GM11168 (cell line): ENCODE results near the gene DOCK2.

Experiments used
- in situ Hi-C: fragments of 300-500 bp; cut with MboI; formaldehyde crosslinking; loops from one replicate; pipeline ENCODE4 v1.12.0; 2022; ENCODE audit warnings: low sequenced_read_pairs; ENCODE audit not compliant: unreplicated experiment

The DOCK2 gene

DNA sequence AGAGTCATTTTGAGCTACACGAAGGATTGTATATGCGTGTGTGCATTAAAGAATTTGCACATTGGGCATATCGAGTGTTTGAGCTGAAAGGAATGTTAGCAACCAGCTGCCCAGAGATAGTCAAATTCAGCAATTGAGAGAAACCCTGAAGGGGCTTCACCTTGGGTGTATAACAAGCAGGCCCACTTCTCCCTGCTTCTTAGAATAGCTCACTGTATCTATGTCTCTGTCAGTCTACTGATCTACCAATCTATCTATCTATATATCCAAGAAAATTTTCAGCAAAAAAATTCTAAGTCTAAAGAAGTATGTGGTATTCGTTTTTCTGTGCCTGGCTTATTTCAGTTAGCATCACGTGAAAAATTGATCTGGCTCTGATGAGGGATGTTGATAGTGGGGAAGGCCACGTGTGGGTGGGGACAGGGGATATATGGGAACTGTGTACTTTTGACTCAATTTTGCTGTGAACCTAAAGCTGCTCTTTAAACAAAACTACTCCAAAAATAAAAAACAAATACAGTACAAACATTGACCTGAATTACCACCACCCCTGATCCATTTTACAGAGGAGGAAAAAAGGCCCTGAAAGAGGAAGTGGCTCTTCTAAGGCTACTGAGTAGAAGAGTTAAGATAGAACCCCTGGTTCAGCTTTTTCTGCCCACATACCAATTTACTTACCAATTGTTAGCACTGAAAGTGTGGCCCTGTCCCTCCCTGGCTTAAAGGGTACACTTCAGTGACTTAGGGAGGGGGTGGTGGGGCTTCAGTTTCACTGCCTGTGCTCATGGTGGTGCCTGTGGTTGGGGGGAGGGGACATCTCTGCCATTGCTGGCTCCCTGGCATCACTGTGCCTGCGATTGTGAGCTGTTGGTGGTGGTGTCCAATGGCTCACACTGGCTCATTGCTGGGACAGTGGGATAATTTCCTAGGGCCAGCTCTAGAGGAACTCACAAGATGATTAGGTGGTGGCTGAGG, 141.8 kb downstream of the DOCK2 start:
- in situ Hi-C loops: no loop called here

- in situ Hi-C loops: no loop called here
Measured at GRCh38 chr5:169781420-169782345, 144.6 kb downstream of the DOCK2 start.

DNA sequence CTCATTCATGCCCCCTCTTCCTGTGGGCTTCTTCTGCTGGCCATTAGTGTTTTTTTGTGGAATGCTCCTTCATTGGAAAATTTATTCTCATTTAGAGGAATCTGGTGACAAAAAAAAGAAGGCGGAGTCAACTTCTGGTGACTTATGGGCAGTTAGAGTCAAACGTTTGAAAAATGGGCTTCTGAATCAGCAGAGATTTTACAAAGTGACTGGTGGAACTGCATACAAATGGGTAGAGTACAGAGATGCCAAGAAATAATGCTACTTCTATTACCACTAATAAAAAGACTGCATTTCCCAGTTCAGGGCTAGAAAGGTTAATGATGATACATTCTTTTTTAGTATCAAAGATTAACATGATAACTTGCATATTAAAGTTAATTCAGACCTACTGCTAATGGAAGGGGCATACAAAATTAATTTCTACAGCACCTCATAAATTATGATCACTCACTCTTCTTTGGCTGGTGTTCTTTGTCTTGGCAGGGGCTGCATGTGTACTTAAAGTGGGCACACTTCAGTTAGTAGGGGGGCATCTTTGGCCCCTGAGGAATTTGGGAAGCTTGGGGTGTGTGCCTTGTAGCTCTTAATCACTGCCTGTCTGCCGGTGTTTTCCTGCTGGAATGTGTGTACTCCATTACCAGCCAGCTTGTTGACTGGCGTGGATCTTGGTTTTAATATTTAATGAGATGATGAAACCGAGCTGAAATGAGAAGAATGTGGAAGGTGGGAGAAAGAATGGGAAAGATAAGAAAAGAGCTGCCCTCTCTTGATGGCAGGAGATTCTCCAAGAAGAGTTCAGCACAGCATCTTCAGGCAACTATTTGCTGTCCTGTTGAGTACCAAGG, 148.9 kb downstream of the DOCK2 start:
- in situ Hi-C loops: no loop called here

- in situ Hi-C loops: no loop called here
Measured at GRCh38 chr5:169788168-169788567, 151.1 kb downstream of the DOCK2 start.

DNA sequence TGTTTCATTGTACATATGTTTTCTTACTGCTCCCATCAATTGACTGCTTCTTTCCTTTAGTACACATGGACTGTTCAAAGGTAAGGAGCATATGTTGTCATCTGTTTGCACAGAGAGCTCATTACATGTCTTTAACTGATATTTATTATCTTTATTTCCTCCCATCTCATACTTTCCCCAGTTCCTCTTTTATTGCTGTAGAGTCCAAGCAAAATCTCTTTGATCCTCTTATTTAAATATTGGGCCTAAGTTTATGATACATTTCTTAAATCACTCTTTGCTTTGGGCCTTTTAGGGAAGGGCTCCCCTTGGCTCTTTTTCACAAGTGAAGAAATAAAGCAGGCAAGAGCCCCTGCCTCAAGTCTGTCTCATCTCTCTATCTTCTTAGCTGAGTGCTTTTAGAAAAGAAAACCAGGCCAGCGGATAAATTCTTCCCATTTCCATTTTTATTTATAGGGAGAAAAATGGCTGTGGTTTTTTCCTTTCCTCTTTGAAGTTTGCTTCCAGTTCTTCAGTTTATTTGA, 152.4 kb downstream of the DOCK2 start:
- in situ Hi-C loops: no loop called here

DNA sequence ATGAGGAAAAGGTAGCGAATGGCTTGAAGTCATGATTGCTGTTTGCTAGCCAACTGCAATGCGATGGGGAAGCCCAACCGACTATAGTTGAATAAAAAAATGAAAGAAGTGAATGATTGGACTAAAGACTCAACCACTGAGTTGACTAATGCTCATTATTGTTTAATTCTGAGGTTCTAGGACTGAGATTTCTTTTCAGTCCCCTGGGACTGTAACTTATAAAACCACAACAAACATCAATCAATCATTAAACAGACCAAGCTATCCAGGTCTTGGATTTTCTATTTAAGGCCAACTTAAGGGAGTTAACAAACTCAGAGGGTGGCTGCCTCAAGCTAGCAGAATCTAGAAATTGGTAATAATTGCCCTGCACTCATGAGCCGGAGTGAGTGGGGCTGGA, 154.2 kb downstream of the DOCK2 start:
- in situ Hi-C loops: no loop called here

DNA sequence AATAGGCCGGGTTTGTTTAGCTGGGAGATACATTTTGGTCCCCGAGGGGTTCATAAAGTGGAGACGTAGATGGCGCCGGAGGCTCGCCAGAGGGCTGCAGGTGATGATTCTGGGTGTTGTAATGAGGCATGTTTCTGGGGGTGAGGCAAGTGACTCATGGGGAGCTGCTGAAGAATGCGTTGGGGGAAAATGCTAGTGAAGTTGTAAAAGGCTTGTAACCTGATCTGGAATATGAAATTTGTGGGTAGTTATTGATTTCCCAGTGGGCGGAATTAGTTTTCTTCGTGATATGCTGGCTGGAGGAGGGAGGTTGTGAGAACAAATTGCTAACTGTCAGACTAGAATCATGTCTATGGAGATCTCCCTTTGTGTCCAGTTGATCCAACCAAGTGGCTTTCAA, 158.3 kb downstream of the DOCK2 start:
- in situ Hi-C loops: no loop called here

DNA sequence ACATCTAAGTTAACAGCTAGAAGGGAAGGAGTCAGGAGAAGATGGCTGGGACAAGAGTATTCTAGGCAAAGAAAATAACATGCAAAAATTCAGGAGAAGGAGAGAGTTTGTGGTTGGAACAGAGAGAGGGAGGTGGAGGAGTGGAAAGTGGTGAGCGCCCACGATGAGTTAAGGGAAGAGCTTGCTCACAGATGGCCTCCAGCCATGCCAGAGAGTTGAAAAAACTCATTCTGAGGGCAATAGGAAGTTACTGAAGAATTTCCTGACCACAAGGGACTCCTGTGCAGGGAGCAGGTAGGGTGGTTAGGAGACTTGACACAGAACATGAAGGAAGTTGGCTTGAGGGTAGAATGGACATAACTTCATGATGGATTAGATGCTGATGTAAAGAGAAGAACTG, 159.7 kb downstream of the DOCK2 start:
- in situ Hi-C loops: no loop called here

DNA sequence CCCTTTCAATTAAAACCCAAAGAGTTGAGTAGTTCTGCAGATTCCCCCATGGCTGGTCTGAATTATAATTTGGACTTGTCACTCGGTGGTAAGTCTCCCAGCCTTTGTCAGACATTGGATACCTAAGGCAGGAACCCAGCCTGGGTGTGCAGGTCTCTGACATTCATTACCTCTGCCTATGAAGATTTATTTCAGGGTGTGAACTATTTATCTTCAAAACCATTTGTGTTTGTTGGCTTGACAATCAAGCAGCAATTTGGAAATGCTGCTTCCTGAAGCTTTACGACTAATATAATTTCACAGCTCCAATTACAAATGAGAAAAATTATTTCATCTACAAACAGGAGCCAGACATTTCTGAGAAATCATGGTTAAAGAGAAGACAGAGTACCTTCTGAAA, 160.5 kb downstream of the DOCK2 start:
- in situ Hi-C loops: no loop called here

GRCh38 chr5:169798438-169798837, 161.4 kb downstream of the DOCK2 start:
- in situ Hi-C loops: no loop called here

DNA sequence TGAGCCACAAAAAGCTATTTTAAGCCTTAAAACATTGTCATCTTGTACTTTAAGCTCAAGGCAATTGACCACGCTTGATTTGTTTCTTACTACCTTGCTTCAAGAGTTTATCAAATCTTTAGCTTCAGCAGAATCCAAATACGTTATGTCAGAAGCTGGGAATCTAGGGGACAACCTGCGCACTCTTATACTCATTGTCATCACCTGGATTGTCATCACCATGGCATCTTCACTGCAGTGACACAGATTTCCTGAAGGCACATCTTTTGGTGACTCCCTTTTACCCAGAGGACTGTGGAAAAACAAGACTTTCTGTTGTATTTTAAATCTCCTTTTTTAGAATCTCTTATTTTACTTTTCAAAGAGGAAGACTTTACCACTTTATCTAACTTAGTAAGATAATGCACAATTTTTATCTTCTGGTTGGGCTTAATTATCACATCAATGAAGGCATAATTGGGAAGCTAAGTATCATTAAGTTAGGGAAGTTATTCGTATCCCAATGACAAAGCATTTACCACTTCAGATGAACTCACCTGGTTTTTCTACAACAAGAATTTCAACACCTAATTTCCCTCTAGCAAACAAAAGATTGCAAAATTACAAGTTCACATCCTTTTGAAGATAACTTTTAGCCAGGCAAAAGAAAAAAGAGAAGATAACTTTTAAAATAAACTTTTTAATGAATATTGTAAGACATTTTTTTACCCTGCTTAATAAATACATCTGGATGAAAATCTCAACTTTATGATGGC, 162.0 kb downstream of the DOCK2 start:
- in situ Hi-C loops: no loop called here

GRCh38 chr5:169801324-169801777, 164.3 kb downstream of the DOCK2 start:
- in situ Hi-C loops: no loop called here

DNA sequence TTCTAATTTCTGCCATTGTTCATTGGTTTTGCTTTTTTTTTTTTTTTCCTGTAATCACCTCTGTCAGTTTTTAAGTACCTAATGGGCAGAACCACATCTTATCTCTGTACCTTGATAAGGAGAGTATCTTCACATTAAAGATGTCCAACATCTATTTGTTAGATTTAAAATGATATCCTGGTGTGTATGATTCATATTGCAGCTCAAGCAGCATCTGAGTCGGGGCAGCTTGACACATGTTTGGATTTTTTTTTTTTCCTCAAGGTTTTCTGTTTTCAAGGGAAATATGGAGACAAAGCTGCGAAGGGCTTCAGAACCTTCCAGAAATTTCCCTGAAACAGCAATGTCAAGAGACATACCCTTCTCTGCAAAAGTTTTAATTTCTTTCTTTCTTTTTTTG, 164.7 kb downstream of the DOCK2 start:
- in situ Hi-C loops: no loop called here

DNA sequence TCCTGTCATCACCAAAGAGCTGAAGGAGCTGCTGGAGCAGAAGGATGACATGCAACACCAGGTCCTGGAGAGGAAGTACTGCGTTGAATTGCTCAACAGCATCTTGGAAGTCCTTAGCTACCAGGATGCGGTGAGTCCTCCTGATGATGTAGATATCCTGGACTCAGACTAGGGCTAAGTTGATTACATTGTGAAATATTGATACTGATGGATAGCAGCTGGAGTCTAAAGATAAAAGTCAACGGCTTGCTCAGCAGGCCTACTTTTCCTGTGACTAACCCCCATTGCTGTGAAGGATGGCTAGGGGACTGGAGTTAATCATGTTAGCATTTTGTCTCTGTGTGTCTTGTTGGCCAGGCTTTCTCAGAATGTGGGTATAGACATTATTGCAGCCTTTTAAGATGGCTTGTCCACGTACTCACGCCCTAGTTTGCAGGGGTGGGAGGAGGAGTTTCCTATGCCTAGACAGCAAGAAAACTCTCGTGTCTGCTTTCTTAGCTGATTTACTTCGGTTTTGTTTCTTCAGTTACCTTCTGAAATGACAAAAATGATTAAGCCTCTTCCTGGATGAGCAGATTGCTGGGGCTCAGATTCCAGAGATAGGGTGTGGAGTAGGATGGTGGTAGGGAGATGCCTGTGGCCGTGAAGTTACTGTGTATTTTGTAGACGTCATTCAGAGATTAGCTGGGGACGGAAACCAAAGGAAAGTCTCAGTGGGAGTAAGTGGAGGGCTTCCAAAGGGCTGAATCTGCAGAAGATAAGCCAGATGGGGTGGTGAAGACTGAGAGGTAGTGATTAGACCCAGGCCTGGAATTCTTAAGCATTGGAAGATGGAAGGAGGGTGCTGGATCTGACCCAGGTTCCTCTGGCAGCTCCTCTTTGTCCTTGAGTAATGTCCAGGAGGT, 166.3 kb downstream of the DOCK2 start:
- in situ Hi-C loops: no loop called here

GRCh38 chr5:169804861-169805260, 167.8 kb downstream of the DOCK2 start:
- in situ Hi-C loops: no loop called here

DNA sequence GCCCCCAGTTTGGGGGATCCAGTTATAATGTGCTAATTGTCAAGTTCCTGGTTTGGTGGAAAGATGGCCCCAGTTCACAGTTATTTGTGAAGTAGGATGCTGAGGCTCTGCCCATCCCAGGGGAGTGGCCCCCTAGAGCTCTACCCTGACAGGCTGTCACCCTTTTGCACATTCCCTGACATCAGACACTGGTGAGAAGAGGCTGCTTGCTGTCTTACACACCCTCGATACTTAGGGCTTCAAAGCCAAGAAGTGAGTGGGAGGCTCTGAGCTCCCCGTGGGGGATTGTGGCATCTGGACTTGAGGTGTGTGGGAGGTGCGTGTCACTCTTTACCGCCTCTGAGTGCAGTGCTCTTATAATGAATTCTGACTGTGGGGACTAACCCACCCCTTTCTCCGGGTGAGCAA, 168.5 kb downstream of the DOCK2 start:
- in situ Hi-C loops: no loop called here

- in situ Hi-C loops: no loop called here
Measured at GRCh38 chr5:169805937-169806700, 169.0 kb downstream of the DOCK2 start.
